Neural progenitor cell (in vitro differentiated cells): Measurements from ENCODE around the gene DIS3L2. TPM values are rescaled to one million over a fixed set of nuclear protein-coding genes. Genes with fewer than 3 reads are reported as not detected.

ENCODE experiments used
- DNase-seq: peaks from one replicate; pipeline ENCODE4 v3.0.0-alpha.2; 2016; ENCODE audit warnings: low spot score
- H2AFZ ChIP-seq: fragments of 200-600 bp; sonication (generic); replicated peaks from 2 replicates; pipeline ENCODE4 v1.6.1; 2016; ENCODE audit warnings: antibody characterized with exemption
- H3F3A ChIP-seq: fragments of 200-600 bp; sonication (generic); 2 replicates; pipeline ENCODE4 v1.6.1; 2016; ENCODE audit warnings: antibody characterized with exemption, low read depth
- H3K27ac ChIP-seq: fragments of 200-600 bp; sonication (generic); 2 replicates; pipeline ENCODE4 v1.5.1; 2016; ENCODE audit warnings: mild to moderate bottlenecking
- H3K27me3 ChIP-seq: fragments of 200-600 bp; sonication (generic); 2 replicates; pipeline ENCODE4 v1.6.1; 2016; ENCODE audit warnings: mild to moderate bottlenecking, moderate library complexity
- H3K36me3 ChIP-seq: fragments of 200-600 bp; sonication (generic); 2 replicates; pipeline ENCODE4 v1.5.1; 2016
- H3K4me1 ChIP-seq: fragments of 200-600 bp; sonication (generic); 2 replicates; pipeline ENCODE4 v1.6.1; 2016; ENCODE audit warnings: mixed run types
- H3K4me2 ChIP-seq: fragments of 200-600 bp; sonication (generic); 2 replicates; pipeline ENCODE4 v1.6.1; 2016
- H3K4me3 ChIP-seq: fragments of 200-600 bp; sonication (generic); 2 replicates; pipeline ENCODE4 v1.5.1; 2016
- H3K79me2 ChIP-seq: fragments of 200-600 bp; sonication (generic); 2 replicates; pipeline ENCODE4 v1.6.1; 2016; ENCODE audit warnings: low read depth
- H3K9ac ChIP-seq: fragments of 200-600 bp; sonication (generic); 2 replicates; pipeline ENCODE4 v1.6.1; 2016
- H3K9me3 ChIP-seq: fragments of 200-600 bp; sonication (generic); 2 replicates; pipeline ENCODE4 v1.5.1; 2016; ENCODE audit warnings: low read depth
- H4K20me1 ChIP-seq: fragments of 200-600 bp; sonication (generic); 2 replicates; pipeline ENCODE4 v1.6.1; 2016; ENCODE audit warnings: low read depth
- H3K27ac Mint-ChIP-seq: 3 replicates; pipeline ENCODE4 v1.8.0; 2021; ENCODE audit warnings: mixed read lengths
- H3K27me3 Mint-ChIP-seq: 2 replicates; pipeline ENCODE4 v1.8.0; 2022; ENCODE audit warnings: low read depth, mild to moderate bottlenecking, inconsistent platforms, moderate library complexity, mixed read lengths; ENCODE audit not compliant: insufficient read depth
- H3K36me3 Mint-ChIP-seq: 3 replicates; pipeline ENCODE4 v1.8.0; 2021; ENCODE audit warnings: mixed read lengths
- H3K4me1 Mint-ChIP-seq: 3 replicates; pipeline ENCODE4 v1.8.0; 2021; ENCODE audit warnings: mixed read lengths
- H3K4me3 Mint-ChIP-seq: 3 replicates; pipeline ENCODE4 v1.8.0; 2021; ENCODE audit warnings: mild to moderate bottlenecking, moderate library complexity, mixed read lengths
- H3K9me3 Mint-ChIP-seq: 3 replicates; pipeline ENCODE4 v1.8.0; 2020; ENCODE audit warnings: mixed read lengths
- EZH2 ChIP-seq: fragments of 200-600 bp; sonication (generic); IDR thresholded peaks from 2 replicates; pipeline ENCODE4 v1.6.1; 2017; ENCODE audit warnings: antibody characterized with exemption, mild to moderate bottlenecking, moderate library complexity
- EZH2phosphoT487 ChIP-seq: fragments of 200-600 bp; sonication (generic); IDR thresholded peaks from 2 replicates; pipeline ENCODE4 v1.6.1; 2017; ENCODE audit warnings: antibody characterized with exemption
- total RNA-seq: library from RNA; depleted of rRNA; stranded (reverse); fragments of >200 nt; gene quantifications from 2 replicates; pipeline ENCODE4 v1.2.3, GENCODE V29; 2015; ENCODE audit warnings: low replicate concordance
- TF ChIP-seq, protein P1 (sequence below): fragments of 200-600 bp; sonication (generic); IDR thresholded peaks from 2 replicates; pipeline ENCODE4 v1.5.1; 2017; ENCODE audit warnings: antibody characterized with exemption, mild to moderate bottlenecking

Gene DIS3L2
- total RNA-seq, 1 donor from 2014 or later, result 23.2 TPM

DNA sequence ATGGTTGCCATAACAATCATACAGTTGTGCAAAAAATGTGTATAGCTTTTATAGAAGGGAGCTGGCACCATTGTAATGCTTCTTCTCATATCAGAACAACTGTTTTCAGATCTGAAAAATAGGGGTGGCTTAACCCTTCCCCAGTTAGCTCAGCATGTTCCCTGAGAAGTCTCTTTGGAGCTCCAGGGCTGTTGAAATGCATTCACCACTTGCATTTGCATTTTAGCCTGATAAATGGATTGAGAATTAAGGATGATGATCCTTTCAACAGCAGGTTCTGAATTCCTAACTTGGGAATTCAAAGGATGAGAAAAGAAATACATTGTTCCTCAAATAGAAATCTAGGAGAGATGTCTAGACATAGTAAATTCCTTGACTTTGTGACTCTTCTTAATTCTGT is 235.3 kb downstream of the DIS3L2 start:
- Histone ChIP-seq H3K36me3 (no peaks in the 10 kb centered on the region), H3K79me2 (no peaks in the 10 kb centered on the region), H4K20me1 (no peaks in the 10 kb centered on the region), H3F3A (no peaks in the 10 kb centered on the region), H3K4me3 (no peak overlapping the region), H3K27me3 (no peaks in the 10 kb centered on the region), H3K9me3 (no peaks in the 10 kb centered on the region), H3K4me1 (peaks cover 7% of the 10 kb centered on the region), H3K4me2 (no peak overlapping the region), H3K9ac (no peak overlapping the region), H2AFZ (no peak overlapping the region), H3K27ac (no peak overlapping the region)
- TF ChIP-seq, protein P1, sequence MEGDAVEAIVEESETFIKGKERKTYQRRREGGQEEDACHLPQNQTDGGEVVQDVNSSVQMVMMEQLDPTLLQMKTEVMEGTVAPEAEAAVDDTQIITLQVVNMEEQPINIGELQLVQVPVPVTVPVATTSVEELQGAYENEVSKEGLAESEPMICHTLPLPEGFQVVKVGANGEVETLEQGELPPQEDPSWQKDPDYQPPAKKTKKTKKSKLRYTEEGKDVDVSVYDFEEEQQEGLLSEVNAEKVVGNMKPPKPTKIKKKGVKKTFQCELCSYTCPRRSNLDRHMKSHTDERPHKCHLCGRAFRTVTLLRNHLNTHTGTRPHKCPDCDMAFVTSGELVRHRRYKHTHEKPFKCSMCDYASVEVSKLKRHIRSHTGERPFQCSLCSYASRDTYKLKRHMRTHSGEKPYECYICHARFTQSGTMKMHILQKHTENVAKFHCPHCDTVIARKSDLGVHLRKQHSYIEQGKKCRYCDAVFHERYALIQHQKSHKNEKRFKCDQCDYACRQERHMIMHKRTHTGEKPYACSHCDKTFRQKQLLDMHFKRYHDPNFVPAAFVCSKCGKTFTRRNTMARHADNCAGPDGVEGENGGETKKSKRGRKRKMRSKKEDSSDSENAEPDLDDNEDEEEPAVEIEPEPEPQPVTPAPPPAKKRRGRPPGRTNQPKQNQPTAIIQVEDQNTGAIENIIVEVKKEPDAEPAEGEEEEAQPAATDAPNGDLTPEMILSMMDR, result no peak
- TF ChIP-seq EZH2 (no peak), EZH2phosphoT487 (no peak)
- DNase-seq, result no peak
- Mint-ChIP-seq H3K27me3 (no peaks in the 10 kb centered on the region), H3K27ac (no peak overlapping the region), H3K4me1 (peaks cover 6% of the 10 kb centered on the region), H3K9me3 (peaks cover 2% of the 10 kb centered on the region), H3K4me3 (no peak overlapping the region), H3K36me3 (peaks cover 17% of the 10 kb centered on the region)

DNA sequence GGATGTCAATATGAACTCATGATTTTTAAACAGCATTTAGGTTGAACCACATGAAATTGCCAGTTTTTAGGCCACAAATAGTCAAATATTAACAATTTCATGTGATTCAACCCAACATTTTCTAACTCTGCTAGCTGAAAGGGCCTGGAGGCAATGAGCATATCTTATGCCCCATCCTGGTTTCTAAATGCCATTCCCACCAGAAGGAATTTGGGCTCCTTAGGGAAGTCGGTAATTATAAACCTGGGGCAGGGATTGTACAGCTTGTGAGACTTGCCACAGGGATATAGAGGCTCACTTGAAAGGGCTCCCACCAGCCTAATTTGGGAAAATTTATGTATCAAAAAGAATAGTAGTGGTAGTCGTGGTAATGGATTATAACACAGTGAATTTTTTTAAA is 238.7 kb downstream of the DIS3L2 start:
- Histone ChIP-seq H2AFZ (no peak overlapping the region), H3F3A (no peaks in the 10 kb centered on the region), H3K27me3 (no peaks in the 10 kb centered on the region), H3K4me1 (peaks cover 17% of the 10 kb centered on the region), H3K9me3 (no peaks in the 10 kb centered on the region), H4K20me1 (no peaks in the 10 kb centered on the region), H3K4me2 (no peak overlapping the region), H3K4me3 (no peak overlapping the region), H3K27ac (no peak overlapping the region), H3K79me2 (no peaks in the 10 kb centered on the region), H3K36me3 (no peaks in the 10 kb centered on the region), H3K9ac (no peak overlapping the region)
- no peak for TF ChIP-seq EZH2phosphoT487
- TF ChIP-seq, protein P1, result no peak
- peaks cover 12% of the 10 kb centered on the region for H3K36me3 Mint-ChIP-seq
- H3K27me3 Mint-ChIP-seq, result no peaks in the 10 kb centered on the region
- peaks cover 22% of the 10 kb centered on the region for H3K4me1 Mint-ChIP-seq
- H3K27ac Mint-ChIP-seq, result no peak overlapping the region
- no peaks in the 10 kb centered on the region for H3K9me3 Mint-ChIP-seq
- no peak for DNase-seq
- no peak overlapping the region for H3K4me3 Mint-ChIP-seq

DNA sequence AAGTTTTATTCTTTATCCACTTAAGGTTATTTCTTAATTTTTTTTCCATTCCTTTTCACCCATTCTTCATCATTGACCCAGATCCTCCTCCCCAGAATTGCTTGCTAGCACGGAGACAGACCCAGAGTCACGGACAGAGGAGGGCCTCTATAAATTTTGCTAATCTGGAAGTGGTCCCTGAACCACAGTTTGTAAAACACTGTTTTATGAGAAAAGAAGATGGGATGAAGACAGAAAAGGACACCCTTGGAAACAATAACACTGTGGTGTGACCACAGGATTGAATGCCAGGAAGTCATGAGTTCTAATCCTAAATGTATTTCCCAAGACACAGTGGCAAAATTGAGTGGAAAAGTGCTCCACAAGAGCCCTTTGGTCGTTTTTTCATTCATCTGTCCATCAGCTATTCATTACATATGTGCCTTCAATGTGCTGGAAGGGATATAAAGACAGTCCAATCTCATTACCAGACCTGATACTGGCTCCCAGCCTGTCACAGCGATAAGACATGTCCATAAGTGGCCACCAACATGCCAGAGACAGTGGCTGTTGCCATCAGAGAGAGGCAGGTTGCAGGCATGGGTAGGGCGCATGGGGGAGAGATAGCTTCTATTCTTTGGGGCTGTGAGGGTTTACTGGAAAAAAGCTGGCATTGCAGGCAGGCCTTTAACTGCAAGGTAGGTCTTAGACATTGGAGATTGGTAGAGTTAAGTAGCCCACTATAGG is 241.8 kb downstream of the DIS3L2 start:
- Histone ChIP-seq H2AFZ (no peak overlapping the region), H3K4me1 (peaks cover 10% of the 10 kb centered on the region), H3K27ac (no peak overlapping the region), H3F3A (no peaks in the 10 kb centered on the region), H3K27me3 (no peaks in the 10 kb centered on the region), H3K79me2 (no peaks in the 10 kb centered on the region), H3K9ac (no peak overlapping the region), H3K9me3 (no peaks in the 10 kb centered on the region), H3K36me3 (no peaks in the 10 kb centered on the region), H3K4me3 (no peak overlapping the region), H4K20me1 (no peaks in the 10 kb centered on the region), H3K4me2 (no peak overlapping the region)
- no peaks in the 10 kb centered on the region for H3K9me3 Mint-ChIP-seq
- peaks cover 2% of the 10 kb centered on the region for H3K27me3 Mint-ChIP-seq
- H3K4me1 Mint-ChIP-seq, result peaks cover 16% of the 10 kb centered on the region
- H3K27ac Mint-ChIP-seq, result no peak overlapping the region
- TF ChIP-seq EZH2phosphoT487, result no peak
- TF ChIP-seq EZH2, result no peak
- TF ChIP-seq, protein P1, result no peak
- H3K36me3 Mint-ChIP-seq, result peaks cover 12% of the 10 kb centered on the region
- H3K4me3 Mint-ChIP-seq, result no peak overlapping the region
- no peak for DNase-seq
